HCT116 (cell line): ENCODE measurements around the gene UBE3D.

Experiments used
- CBX3 ChIP-seq: IDR thresholded peaks from 2 replicates; pipeline ENCODE4 v1.6.1; 2012; ENCODE audit warnings: low read depth
- CEBPB ChIP-seq: IDR thresholded peaks from 2 replicates; pipeline ENCODE4 v1.6.1; 2012; ENCODE audit warnings: low read depth
- EGR1 ChIP-seq: IDR thresholded peaks from 2 replicates; pipeline ENCODE4 v1.6.1; 2012; ENCODE audit warnings: low read depth
- EZH2 ChIP-seq: fragments of 200-600 bp; sonication (generic); IDR thresholded peaks from 2 replicates; pipeline ENCODE4 v1.6.1; 2017; ENCODE audit warnings: antibody characterized with exemption, mixed run types
- EZH2phosphoT487 ChIP-seq: fragments of 200-600 bp; IDR thresholded peaks from 2 replicates; pipeline ENCODE4 v1.6.1; 2018; ENCODE audit warnings: antibody characterized with exemption, borderline replicate concordance
- JUND ChIP-seq: IDR thresholded peaks from 2 replicates; pipeline ENCODE4 v1.6.1; 2012
- POLR2A ChIP-seq: IDR thresholded peaks from 2 replicates; pipeline ENCODE4 v1.7.0; 2011; ENCODE audit warnings: borderline replicate concordance; ENCODE audit not compliant: insufficient read depth, insufficient read length; ENCODE audit errors: extremely low read depth
- SIN3A ChIP-seq: IDR thresholded peaks from 2 replicates; pipeline ENCODE4 v1.6.1; 2012; ENCODE audit warnings: low read depth
- TCF7L2 ChIP-seq: IDR thresholded peaks from 2 replicates; pipeline ENCODE4 v1.7.0; 2011; ENCODE audit warnings: borderline replicate concordance, inconsistent platforms; ENCODE audit not compliant: insufficient read depth, insufficient read length; ENCODE audit errors: extremely low read depth
- YY1 ChIP-seq: IDR thresholded peaks from 2 replicates; pipeline ENCODE4 v1.6.1; 2011; ENCODE audit warnings: low read length, low read depth, moderate library complexity, mild to moderate bottlenecking; ENCODE audit not compliant: insufficient replicate concordance; ENCODE audit errors: extremely low read depth
- TF ChIP-seq, protein P1 (sequence below), 3 experiments: fragments of 200-600 bp in 1 of 3; sonication (generic) in 1 of 3; IDR thresholded peaks in 2 of 3; conservative IDR thresholded peaks in 1 of 3; 2 replicates each; pipeline ENCODE4 v1.5.1; 2012 to 2017; ENCODE audit warnings: low read depth in 2 of 3, low read length in 2 of 3, antibody characterized with exemption in 1 of 3, borderline replicate concordance in 1 of 3, control low read depth in 1 of 3, mild to moderate bottlenecking in 1 of 3, mixed read lengths in 1 of 3, mixed run types in 1 of 3, moderate library complexity in 1 of 3; ENCODE audit not compliant: insufficient read depth in 1 of 3
- TF ChIP-seq, protein P2 (sequence below): IDR thresholded peaks from 2 replicates; pipeline ENCODE4 v1.6.1; 2012; ENCODE audit warnings: low read depth
- TF ChIP-seq, protein P3 (sequence below): IDR thresholded peaks from 2 replicates; pipeline ENCODE4 v1.6.1; 2012

DNA sequence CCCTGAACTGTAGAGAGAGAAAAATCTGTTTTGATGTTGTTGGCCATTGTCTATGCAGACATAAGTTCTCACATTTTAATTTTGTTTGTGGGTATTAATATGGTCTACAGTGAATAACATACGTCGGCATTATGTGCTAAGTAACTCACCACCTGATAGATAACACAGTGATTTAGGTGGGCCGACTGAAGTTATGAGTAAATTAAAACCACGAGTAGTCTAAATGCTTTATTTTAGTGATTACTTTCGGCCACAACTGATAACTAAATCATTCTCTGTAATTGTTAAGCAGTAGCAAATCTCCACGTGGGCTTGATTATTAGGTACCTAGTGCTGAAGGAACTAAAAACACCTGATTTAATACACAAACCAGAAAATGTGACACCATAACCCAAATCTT lies 3.0 kb upstream of the UBE3D start:
- TF ChIP-seq, protein P1, sequence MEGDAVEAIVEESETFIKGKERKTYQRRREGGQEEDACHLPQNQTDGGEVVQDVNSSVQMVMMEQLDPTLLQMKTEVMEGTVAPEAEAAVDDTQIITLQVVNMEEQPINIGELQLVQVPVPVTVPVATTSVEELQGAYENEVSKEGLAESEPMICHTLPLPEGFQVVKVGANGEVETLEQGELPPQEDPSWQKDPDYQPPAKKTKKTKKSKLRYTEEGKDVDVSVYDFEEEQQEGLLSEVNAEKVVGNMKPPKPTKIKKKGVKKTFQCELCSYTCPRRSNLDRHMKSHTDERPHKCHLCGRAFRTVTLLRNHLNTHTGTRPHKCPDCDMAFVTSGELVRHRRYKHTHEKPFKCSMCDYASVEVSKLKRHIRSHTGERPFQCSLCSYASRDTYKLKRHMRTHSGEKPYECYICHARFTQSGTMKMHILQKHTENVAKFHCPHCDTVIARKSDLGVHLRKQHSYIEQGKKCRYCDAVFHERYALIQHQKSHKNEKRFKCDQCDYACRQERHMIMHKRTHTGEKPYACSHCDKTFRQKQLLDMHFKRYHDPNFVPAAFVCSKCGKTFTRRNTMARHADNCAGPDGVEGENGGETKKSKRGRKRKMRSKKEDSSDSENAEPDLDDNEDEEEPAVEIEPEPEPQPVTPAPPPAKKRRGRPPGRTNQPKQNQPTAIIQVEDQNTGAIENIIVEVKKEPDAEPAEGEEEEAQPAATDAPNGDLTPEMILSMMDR (IDR thresholded peaks at IDR 0.05 in 2 of 3, conservative IDR thresholded peaks at IDR 0.05 in 1 of 3; ENCODE audit: borderline replicate concordance in 1 of 3, insufficient read depth in 1 of 3, low read depth in 2 of 3, low read length in 2 of 3) = no peak
- no peak for TF ChIP-seq EGR1
- no peak for TF ChIP-seq POLR2A
- TF ChIP-seq SIN3A = no peak
- TF ChIP-seq EZH2phosphoT487 = no peak
- no peak for TF ChIP-seq CBX3
- no peak for TF ChIP-seq TCF7L2
- TF ChIP-seq, protein P2, sequence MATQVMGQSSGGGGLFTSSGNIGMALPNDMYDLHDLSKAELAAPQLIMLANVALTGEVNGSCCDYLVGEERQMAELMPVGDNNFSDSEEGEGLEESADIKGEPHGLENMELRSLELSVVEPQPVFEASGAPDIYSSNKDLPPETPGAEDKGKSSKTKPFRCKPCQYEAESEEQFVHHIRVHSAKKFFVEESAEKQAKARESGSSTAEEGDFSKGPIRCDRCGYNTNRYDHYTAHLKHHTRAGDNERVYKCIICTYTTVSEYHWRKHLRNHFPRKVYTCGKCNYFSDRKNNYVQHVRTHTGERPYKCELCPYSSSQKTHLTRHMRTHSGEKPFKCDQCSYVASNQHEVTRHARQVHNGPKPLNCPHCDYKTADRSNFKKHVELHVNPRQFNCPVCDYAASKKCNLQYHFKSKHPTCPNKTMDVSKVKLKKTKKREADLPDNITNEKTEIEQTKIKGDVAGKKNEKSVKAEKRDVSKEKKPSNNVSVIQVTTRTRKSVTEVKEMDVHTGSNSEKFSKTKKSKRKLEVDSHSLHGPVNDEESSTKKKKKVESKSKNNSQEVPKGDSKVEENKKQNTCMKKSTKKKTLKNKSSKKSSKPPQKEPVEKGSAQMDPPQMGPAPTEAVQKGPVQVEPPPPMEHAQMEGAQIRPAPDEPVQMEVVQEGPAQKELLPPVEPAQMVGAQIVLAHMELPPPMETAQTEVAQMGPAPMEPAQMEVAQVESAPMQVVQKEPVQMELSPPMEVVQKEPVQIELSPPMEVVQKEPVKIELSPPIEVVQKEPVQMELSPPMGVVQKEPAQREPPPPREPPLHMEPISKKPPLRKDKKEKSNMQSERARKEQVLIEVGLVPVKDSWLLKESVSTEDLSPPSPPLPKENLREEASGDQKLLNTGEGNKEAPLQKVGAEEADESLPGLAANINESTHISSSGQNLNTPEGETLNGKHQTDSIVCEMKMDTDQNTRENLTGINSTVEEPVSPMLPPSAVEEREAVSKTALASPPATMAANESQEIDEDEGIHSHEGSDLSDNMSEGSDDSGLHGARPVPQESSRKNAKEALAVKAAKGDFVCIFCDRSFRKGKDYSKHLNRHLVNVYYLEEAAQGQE = no peak
- TF ChIP-seq JUND = no peak
- no peak for TF ChIP-seq YY1
- no peak for TF ChIP-seq CEBPB
- TF ChIP-seq, protein P3, sequence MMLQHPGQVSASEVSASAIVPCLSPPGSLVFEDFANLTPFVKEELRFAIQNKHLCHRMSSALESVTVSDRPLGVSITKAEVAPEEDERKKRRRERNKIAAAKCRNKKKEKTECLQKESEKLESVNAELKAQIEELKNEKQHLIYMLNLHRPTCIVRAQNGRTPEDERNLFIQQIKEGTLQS = no peak
- no peak for TF ChIP-seq EZH2
